ENCODE measurements around the gene PDE8B. TPM values are rescaled to one million over a fixed set of nuclear protein-coding genes. Genes with fewer than 3 reads are reported as not detected.

Gene PDE8B
- total and polyA plus RNA-seq, 4 donors = 0.19 to 0.82 (median 0.49) TPM

GRCh38 chr5:77452351-77452750 lies 241.9 kb downstream of the PDE8B start (continued):
- TF ChIP-seq CTCF (IDR thresholded peaks at IDR 0.05; ENCODE audit: low read depth, low read length, missing input control) (no peak), YY1 (IDR thresholded peaks at IDR 0.05) (no peak), GABPA (IDR thresholded peaks at IDR 0.05 in 1 of 2, conservative IDR thresholded peaks at IDR 0.05 in 1 of 2) (no peak), FOXA1 (IDR thresholded peaks at IDR 0.05) (no peak), TAF1 (conservative IDR thresholded peaks at IDR 0.05) (no peak)

- H3K9me3 ChIP-seq (ENCODE audit: control insufficient read depth in 4 of 4, low read length in 3 of 4) = no peaks in the 10 kb centered on the region
- H3K36me3 ChIP-seq (ENCODE audit: control insufficient read depth in 4 of 4, insufficient read depth in 3 of 4, low read depth in 1 of 4, low read length in 3 of 4) = peaks cover 0 to 8% (median 2%) of the 10 kb centered on the region in 4 donors
- no peak overlapping the region for H3K27ac ChIP-seq (ENCODE audit: low read depth in 1 of 2, low read length in 2 of 2)
- no peak overlapping the region for H3K9ac ChIP-seq (ENCODE audit: low read depth in 1 of 2, low read length in 2 of 2)
- no peak for DNase-seq (ENCODE audit: low spot score)
- no peak overlapping the region for H3K4me3 ChIP-seq (ENCODE audit: low read depth in 1 of 3, low read length in 3 of 3)
- TF ChIP-seq RAD21 (IDR thresholded peaks at IDR 0.05) (no peak), CTCF (IDR thresholded peaks at IDR 0.05; ENCODE audit: low read depth, low read length, missing input control) (no peak), FOXA2 (IDR thresholded peaks at IDR 0.05) (no peak), REST (IDR thresholded peaks at IDR 0.05) (no peak), NR2F2 (IDR thresholded peaks at IDR 0.05) (no peak), YY1 (IDR thresholded peaks at IDR 0.05) (no peak)
- no peaks in the 10 kb centered on the region for H3K4me1 ChIP-seq (ENCODE audit: control insufficient read depth in 4 of 4, insufficient read depth in 4 of 4, low read length in 3 of 4)
- 99% methylated on average over 3 of the region's 3 CpGs for WGBS
- no peaks in the 10 kb centered on the region for H3K27me3 ChIP-seq (ENCODE audit: control insufficient read depth in 4 of 4, insufficient read depth in 4 of 4, low read length in 3 of 4)
Measured at GRCh38 chr5:77454123-77454522, 243.6 kb downstream of the PDE8B start.

- H3K27ac ChIP-seq (ENCODE audit: low read depth in 1 of 2, low read length in 2 of 2) = no peak overlapping the region
- H3K27me3 ChIP-seq (ENCODE audit: control insufficient read depth in 4 of 4, insufficient read depth in 4 of 4, low read length in 3 of 4) = no peaks in the 10 kb centered on the region
- 95% methylated on average over 5 of the region's 5 CpGs for WGBS
- no peak overlapping the region for H3K4me3 ChIP-seq (ENCODE audit: low read depth in 1 of 3, low read length in 3 of 3)
- no peaks in the 10 kb centered on the region for H3K4me1 ChIP-seq (ENCODE audit: control insufficient read depth in 4 of 4, insufficient read depth in 4 of 4, low read length in 3 of 4)
- DNase-seq (ENCODE audit: low spot score) = no peak
- H3K9ac ChIP-seq (ENCODE audit: low read depth in 1 of 2, low read length in 2 of 2) = no peak overlapping the region
- H3K36me3 ChIP-seq (ENCODE audit: control insufficient read depth in 4 of 4, insufficient read depth in 3 of 4, low read depth in 1 of 4, low read length in 3 of 4) = no peaks in the 10 kb centered on the region
- H3K9me3 ChIP-seq (ENCODE audit: control insufficient read depth in 4 of 4, low read length in 3 of 4) = no peaks in the 10 kb centered on the region
- TF ChIP-seq ZBTB33 (IDR thresholded peaks at IDR 0.05) (no peak), TAF1 (conservative IDR thresholded peaks at IDR 0.05) (no peak), CTCF (IDR thresholded peaks at IDR 0.05; ENCODE audit: low read depth, low read length, missing input control) (no peak), FOXA2 (IDR thresholded peaks at IDR 0.05) (no peak), YY1 (IDR thresholded peaks at IDR 0.05) (no peak), EGR1 (IDR thresholded peaks at IDR 0.05; ENCODE audit: low read depth in 2 of 2) (no peak), FOXA1 (IDR thresholded peaks at IDR 0.05) (no peak), GABPA (IDR thresholded peaks at IDR 0.05 in 1 of 2, conservative IDR thresholded peaks at IDR 0.05 in 1 of 2) (no peak), NR2F2 (IDR thresholded peaks at IDR 0.05) (no peak), REST (IDR thresholded peaks at IDR 0.05) (no peak), SP1 (IDR thresholded peaks at IDR 0.05) (no peak)
Measured at GRCh38 chr5:77461287-77461686, 250.8 kb downstream of the PDE8B start.
